SH-SY5Y (cell line): ENCODE results near the gene CYGB.

ENCODE experiments used
- GATA2 ChIP-seq: IDR thresholded peaks from 2 replicates; pipeline ENCODE4 v1.6.1; 2011; ENCODE audit warnings: mild to moderate bottlenecking, low read depth, low read length
- GATA3 ChIP-seq: IDR thresholded peaks from 2 replicates; pipeline ENCODE4 v1.6.1; 2011; ENCODE audit warnings: low read depth, mild to moderate bottlenecking, low read length, moderate library complexity

DNA sequence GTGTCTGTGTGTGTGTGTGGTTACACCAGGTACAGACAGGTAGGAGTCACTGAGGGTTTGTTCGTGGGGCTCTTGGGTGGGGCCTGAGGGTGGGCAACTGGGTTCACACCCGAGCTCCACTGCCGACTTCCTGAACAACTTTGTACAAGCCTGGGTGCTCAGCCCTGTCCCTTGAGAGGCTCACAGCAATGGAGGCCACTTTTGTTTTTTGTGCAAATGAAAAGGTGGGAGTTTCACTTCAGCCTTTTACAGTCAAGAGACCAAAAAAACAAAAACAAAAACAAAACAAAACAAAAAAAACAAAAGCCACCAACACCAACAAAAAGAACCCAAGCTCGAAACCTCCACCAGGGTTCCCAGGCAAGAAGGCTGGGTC is 38.6 kb downstream of the CYGB start:
- TF ChIP-seq GATA2 (no peak), GATA3 (no peak)
